NCI-H1417 (cell line): ENCODE data around the gene NIT1.
A peak's percentile ranks its signal among the peaks of the same experiment; 100 is the strongest.
"Not testable (repeated sequence)": the region's sequence is repeated elsewhere in the genome, so short reads cannot be mapped to it uniquely, and the experiment has no call there.

Source experiments
- DNase-seq, 3 experiments: peaks; one replicate each; lab custom pipeline; 2025; lab: John Stamatoyannopoulos, UW

NIT1 gene

GRCh38 chr1:161115132-161115711 lies 2.7 kb upstream of the NIT1 start:
- no peak for DNase-seq

DNA sequence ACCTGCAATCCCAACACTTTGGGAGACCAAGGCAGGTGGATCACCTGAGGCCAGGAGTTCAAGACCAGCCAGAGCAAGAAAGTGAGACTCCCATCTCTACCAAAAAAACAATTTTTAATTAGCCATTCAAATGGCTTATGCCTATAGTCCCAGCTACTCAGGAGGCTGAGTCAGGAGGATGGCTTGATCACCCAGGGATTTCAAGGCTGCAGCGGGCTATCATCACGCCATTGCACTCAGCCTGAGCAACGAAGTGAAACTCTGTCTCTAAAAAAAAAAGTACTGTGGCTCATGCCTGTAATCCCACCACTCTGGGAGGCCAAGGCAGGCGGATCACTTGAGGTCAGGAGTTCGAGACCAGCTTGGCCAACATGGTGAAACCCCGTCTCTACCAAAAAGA lies 1.9 kb upstream of the NIT1 start:
- DNase-seq = not testable (repeated sequence)

DNA sequence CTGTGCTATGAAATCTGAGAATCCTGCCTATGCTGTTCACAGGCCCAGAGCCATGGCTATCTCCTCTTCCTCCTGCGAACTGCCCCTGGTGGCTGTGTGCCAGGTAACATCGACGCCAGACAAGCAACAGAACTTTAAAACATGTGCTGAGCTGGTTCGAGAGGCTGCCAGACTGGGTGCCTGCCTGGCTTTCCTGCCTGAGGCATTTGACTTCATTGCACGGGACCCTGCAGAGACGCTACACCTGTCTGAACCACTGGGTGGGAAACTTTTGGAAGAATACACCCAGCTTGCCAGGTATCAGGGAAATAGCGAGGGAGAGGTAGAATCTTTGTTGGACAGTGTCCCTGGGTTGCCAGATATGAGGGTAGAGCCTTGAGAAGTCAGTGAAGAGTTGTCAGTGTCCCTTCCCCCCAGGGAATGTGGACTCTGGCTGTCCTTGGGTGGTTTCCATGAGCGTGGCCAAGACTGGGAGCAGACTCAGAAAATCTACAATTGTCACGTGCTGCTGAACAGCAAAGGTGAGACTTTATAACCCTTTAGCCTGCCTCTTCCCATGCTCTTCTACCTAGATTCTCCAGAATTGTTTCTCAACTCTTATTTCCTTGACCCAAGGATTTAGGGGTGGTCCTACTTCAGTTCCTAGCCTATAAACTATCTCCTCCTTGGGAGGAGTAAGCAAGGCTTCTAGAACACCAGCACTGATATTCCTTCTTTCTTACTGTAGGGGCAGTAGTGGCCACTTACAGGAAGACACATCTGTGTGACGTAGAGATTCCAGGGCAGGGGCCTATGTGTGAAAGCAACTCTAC lies 1.4 kb downstream of the NIT1 start:
- no peak for DNase-seq

DNA sequence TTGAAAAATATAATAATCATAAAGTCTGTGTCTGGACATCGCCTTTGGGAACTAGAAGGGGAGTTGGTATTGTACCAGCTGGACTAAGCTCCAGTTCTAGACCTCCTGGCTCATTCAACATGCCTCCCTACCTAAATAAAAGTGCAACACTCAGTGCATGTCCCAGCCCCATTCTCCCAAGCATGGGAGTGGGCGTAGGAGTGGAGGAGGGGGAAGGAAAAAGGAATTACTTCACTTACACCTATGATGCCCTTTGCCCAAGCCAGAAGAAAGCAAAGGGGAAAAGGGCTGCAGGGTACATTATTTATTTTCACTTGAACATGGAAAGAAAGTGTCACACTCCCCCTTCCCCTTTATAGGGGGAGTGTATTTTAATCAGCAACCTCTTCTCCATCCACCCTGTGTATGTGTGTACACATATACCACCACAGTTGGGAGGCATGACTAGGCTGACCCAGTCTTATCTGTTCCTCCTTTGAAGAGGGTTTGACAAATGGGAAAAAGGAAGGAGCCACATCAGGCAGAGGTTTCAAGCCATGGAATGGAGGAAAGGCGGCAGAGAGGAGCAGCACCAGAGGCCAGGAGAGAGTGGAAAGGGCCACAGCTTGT lies 3.2 kb downstream of the NIT1 start:
- no peak for DNase-seq

GRCh38 chr1:161121834-161122233 lies 3.9 kb downstream of the NIT1 start:
- no peak for DNase-seq

- no peak for DNase-seq
Observed at GRCh38 chr1:161122967-161123366, 5.1 kb downstream of the NIT1 start.

GRCh38 chr1:161127649-161128048 lies 9.7 kb downstream of the NIT1 start:
- DNase-seq = no peak

- DNase-seq = no peak
Observed at GRCh38 chr1:161128591-161129420, 10.9 kb downstream of the NIT1 start.

GRCh38 chr1:161130266-161130665 lies 12.4 kb downstream of the NIT1 start:
- DNase-seq = no peak

- DNase-seq = peak in 1 of 3 experiments; percentile 46
Observed at GRCh38 chr1:161131523-161132409, 13.9 kb downstream of the NIT1 start.

GRCh38 chr1:161132410-161133219 lies 14.7 kb downstream of the NIT1 start, which contains the start of gene DEDD:
Gene DEDD, minus strand, starts transcription at chr1:161132667. Its CDS starts 8,205 bp downstream, at chr1:161124462.
- peak; percentile 95 to 99 (median 98) for DNase-seq

- peak in 2 of 3 experiments; percentile 58 to 77 for DNase-seq
Observed at GRCh38 chr1:161133220-161133740, 15.4 kb downstream of the NIT1 start.

GRCh38 chr1:161137881-161138280 lies 20.0 kb downstream of the NIT1 start:
- DNase-seq = no peak

DNA sequence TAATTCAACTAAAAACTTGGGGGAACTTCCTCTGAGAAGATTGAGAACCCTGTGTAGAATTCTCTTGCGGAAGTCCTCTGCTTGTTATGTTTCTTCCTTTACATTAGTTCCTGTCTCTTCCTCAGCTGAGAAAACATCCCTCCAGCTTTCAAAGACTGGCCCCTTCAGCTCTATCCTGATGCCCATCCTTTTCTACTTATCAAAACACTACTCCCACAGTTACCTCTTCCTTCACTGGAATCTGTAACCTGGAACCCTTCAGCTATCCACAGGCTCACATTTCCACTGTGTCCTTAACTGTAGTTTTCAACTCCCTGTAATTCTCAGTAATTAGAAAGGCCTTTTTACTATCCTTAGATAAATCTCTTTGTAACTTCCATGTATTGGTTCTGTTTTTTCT lies 20.5 kb downstream of the NIT1 start:
- DNase-seq = no peak

DNA sequence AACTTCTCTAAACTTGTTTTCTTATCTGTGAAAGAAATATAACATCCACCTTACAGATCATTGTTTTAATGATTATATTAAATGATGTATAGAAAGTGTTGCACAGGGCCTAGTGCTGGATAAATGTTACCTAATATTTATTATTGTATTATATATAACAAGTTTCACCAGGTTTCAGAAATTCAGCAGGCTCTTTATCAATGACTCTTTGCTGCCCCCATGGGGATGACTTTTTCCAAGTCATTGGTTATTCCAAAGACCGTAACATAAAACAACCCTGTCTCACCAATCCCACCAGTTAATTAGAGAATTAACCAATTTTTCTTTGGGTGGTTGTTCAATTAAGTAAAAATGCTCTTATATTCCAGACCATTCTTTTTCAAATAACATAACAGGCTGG lies 21.9 kb downstream of the NIT1 start:
- peak; percentile 25 to 63 (median 56) for DNase-seq

- no peak for DNase-seq
Observed at GRCh38 chr1:161140755-161141400, 23.0 kb downstream of the NIT1 start.

GRCh38 chr1:161145832-161146231 lies 27.9 kb downstream of the NIT1 start:
- no peak for DNase-seq

DNA sequence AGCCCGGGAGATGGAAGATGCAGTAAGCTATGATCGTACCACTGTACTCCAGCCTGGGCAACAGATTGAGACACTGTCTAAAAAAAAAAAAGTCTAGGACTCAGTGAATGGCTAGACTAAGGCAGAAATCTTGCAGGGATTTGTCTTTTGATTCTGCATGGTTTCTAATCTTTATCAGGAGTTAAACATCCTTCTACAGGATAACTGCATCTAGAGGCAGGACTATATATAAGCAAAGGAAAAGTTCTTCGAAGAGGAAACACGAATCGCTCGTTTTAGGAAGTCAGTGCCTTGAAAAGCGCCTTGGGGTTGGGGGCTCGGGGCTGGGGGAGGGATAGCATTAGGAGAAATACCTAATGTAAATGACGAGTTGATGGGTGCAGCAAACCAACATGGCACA lies 35.3 kb downstream of the NIT1 start:
- peak in 1 of 3 experiments; percentile 39 for DNase-seq

GRCh38 chr1:161153682-161154337 lies 35.9 kb downstream of the NIT1 start, which contains the start of gene UFC1:
Gene UFC1, plus strand, starts transcription at chr1:161153978. Its CDS starts 20 bp downstream, at chr1:161153998.
- DNase-seq = peak; percentile 90 to 98 (median 94)
